RWPE2 (cell line): ENCODE results near the gene MLF2.

Experiments
- ATAC-seq: fragments of 200-7000 bp; cut with Tn5 transposase; 3 replicates; pipeline ENCODE4 v1.9.1; 2021; ENCODE audit warnings: low read depth
- DNase-seq: peaks from one replicate; pipeline ENCODE4 v3.0.0-alpha.2; 2020; ENCODE audit warnings: low spot score
- H3K27ac ChIP-seq: fragments of 450-650 bp; 2 replicates; pipeline ENCODE4 v1.5.1; 2017; ENCODE audit warnings: mild to moderate bottlenecking; ENCODE audit not compliant: poor library complexity, severe bottlenecking
- H3K27me3 ChIP-seq: fragments of 250-450 bp; sonication (Bioruptor Pico); 2 replicates; pipeline ENCODE4 v1.5.1; 2021; ENCODE audit warnings: mild to moderate bottlenecking, moderate library complexity; ENCODE audit not compliant: insufficient read depth, poor library complexity, severe bottlenecking
- H3K36me3 ChIP-seq: fragments of 250-450 bp; sonication (Bioruptor Pico); 2 replicates; pipeline ENCODE4 v1.5.1; 2020; ENCODE audit warnings: low read depth, mild to moderate bottlenecking, moderate library complexity
- H3K4me1 ChIP-seq: fragments of 250-450 bp; sonication (Bioruptor Pico); 2 replicates; pipeline ENCODE4 v1.5.1; 2021; ENCODE audit warnings: mild to moderate bottlenecking, moderate library complexity; ENCODE audit not compliant: insufficient read depth, poor library complexity, severe bottlenecking
- H3K4me3 ChIP-seq: fragments of 250-450 bp; sonication (Bioruptor Pico); 2 replicates; pipeline ENCODE4 v1.5.1; 2021; ENCODE audit warnings: mild to moderate bottlenecking, moderate library complexity; ENCODE audit not compliant: severe bottlenecking
- H3K9me3 ChIP-seq: fragments of 250-450 bp; sonication (Bioruptor Pico); 2 replicates; pipeline ENCODE4 v1.5.1; 2021; ENCODE audit warnings: mild to moderate bottlenecking, moderate library complexity; ENCODE audit not compliant: severe bottlenecking
- TF ChIP-seq, protein P1 (sequence below): fragments of 450-650 bp; IDR thresholded peaks from one replicate; pipeline ENCODE4 v1.5.1; 2017; ENCODE audit warnings: mild to moderate bottlenecking, moderate library complexity; ENCODE audit not compliant: poor library complexity, severe bottlenecking

The MLF2 gene

DNA sequence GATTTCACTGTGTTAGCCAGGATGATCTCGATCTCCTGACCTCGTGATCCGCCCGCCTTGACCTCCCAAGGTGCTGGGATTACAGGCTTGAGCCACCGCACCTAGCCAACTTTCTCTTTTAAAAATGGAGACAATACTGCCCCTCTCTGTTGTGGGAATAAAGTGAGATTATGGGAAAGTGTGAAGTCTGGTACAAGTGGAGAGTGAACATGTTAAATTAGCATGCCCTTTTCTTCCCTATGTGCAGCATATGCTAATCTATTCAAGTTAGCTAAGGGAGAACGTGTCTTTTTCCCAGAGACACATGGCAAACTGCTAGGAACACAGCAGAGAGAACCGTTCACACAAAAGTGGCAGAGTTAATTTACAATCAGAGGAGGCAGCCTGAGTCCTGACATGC is 27.6 kb downstream of the MLF2 start:
- Histone ChIP-seq H3K36me3 (peaks cover 20% of the 10 kb centered on the region), H3K27me3 (no peaks in the 10 kb centered on the region), H3K27ac (peak overlapping the region; percentile 70), H3K4me3 (no peak overlapping the region), H3K4me1 (peaks cover 8% of the 10 kb centered on the region), H3K9me3 (no peaks in the 10 kb centered on the region)
- DNase-seq (no peak), ATAC-seq (no peak)
- TF ChIP-seq, protein P1, sequence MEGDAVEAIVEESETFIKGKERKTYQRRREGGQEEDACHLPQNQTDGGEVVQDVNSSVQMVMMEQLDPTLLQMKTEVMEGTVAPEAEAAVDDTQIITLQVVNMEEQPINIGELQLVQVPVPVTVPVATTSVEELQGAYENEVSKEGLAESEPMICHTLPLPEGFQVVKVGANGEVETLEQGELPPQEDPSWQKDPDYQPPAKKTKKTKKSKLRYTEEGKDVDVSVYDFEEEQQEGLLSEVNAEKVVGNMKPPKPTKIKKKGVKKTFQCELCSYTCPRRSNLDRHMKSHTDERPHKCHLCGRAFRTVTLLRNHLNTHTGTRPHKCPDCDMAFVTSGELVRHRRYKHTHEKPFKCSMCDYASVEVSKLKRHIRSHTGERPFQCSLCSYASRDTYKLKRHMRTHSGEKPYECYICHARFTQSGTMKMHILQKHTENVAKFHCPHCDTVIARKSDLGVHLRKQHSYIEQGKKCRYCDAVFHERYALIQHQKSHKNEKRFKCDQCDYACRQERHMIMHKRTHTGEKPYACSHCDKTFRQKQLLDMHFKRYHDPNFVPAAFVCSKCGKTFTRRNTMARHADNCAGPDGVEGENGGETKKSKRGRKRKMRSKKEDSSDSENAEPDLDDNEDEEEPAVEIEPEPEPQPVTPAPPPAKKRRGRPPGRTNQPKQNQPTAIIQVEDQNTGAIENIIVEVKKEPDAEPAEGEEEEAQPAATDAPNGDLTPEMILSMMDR: no peak

DNA sequence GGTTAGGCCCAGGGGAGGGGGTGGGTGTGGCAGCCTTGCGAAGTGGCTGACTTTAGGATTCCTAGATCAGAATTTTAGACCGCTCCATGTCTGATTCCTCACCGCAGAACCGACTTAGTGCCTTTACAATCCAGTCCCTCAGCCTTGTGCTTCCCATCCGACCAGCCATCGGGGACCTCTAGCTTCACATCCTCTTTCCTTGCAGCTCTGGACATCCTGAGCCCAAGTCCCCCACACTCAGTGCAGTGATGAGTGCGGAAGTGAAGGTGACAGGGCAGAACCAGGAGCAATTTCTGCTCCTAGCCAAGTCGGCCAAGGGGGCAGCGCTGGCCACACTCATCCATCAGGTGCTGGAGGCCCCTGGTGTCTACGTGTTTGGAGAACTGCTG is 28.5 kb downstream of the MLF2 start:
- TF ChIP-seq, protein P1: no peak
- H3K9me3 ChIP-seq: no peaks in the 10 kb centered on the region
- peak overlapping the region; percentile 52 for H3K4me3 ChIP-seq
- H3K36me3 ChIP-seq: peaks cover 17% of the 10 kb centered on the region
- no peak for DNase-seq
- peak; percentile 7 for ATAC-seq
- H3K4me1 ChIP-seq: peaks cover 8% of the 10 kb centered on the region
- no peaks in the 10 kb centered on the region for H3K27me3 ChIP-seq
- peak overlapping the region; percentile 70 for H3K27ac ChIP-seq

DNA sequence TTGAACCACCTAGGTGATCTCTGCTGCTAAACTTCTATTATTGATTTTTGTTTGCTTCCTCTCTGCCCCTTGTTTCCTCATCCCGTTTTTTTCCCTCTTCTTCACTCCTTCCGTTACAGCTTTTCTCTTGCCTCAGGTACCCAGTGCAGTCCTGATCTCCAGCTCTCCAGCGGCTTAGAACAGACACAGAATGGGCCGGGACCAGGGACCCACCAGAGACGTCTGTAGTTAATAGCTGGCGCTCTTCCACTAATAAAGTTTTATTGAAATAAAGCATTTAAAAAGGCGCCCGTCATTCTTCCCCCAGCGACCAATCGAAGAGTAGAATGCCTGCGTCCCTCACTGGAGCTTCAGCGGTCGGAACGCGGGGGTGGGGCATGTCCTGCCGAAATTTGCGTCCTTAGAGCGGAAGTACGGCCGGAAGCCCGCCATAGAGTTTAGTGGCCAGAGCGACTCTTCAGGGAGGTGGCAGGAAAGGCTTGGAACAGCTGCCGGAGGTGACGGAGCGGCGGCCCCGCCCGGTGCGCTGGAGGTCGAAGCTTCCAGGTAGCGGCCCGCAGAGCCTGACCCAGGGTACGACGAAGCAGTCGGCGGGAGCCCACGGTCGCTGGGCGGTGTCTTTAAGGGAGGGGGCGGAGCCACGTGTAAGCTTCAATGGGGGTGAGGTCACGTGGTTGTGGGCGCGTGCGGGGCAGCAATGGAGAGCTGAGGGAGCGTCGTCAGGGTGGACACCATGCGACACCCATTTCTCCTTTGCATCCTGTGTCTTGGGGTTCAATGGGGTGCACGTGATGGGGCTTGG is 29.1 kb downstream of the MLF2 start, which contains the start of gene COPS7A:
TSS of gene COPS7A (plus strand) at position 440 of the 802 bp plus-strand sequence. CDS start 611 bp downstream, outside the sequence.
- DNase-seq (peak; percentile 98), ATAC-seq (peak; percentile 97)
- no peaks in the 10 kb centered on the region for H3K9me3 ChIP-seq
- peak within 1 kb of the TSS; percentile 70 for H3K27ac ChIP-seq
- TF ChIP-seq, protein P1: peak; percentile 23
- no peaks in the 10 kb centered on the region for H3K27me3 ChIP-seq
- peaks cover 15% of the 10 kb centered on the region for H3K36me3 ChIP-seq
- H3K4me1 ChIP-seq: peaks cover 8% of the 10 kb centered on the region
- peak within 1 kb of the TSS; percentile 52 for H3K4me3 ChIP-seq

DNA sequence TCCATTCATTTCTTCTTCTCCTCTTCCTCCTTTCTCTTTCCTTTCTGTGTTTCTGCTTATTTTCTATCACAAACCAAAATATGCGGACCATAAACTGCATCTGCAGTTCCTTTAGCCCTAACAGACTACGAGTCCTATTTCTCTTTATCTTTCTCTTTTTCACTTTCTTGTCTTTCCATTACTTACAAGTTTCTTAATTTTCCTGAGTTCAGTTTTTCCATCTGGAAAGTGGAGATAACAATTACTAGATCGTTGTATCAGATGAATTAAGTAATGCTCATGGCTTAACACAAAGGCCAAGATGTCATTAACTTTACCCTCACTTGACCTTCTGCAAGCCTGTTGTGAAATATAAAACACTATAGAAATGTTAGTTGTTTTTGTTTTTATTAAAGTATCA is 30.1 kb downstream of the MLF2 start:
- H3K4me1 ChIP-seq: peaks cover 8% of the 10 kb centered on the region
- H3K27me3 ChIP-seq: no peaks in the 10 kb centered on the region
- H3K9me3 ChIP-seq: no peaks in the 10 kb centered on the region
- ATAC-seq: no peak
- H3K27ac ChIP-seq: peak overlapping the region; percentile 70
- peaks cover 7% of the 10 kb centered on the region; the same call in 1 of the 2 replicates for H3K36me3 ChIP-seq
- DNase-seq: no peak
- TF ChIP-seq, protein P1: no peak
- H3K4me3 ChIP-seq: peak overlapping the region; percentile 52
